B cell (primary cell): ENCODE measurements around the gene HS2ST1. TPM values are rescaled to one million over a fixed set of nuclear protein-coding genes. Genes with fewer than 3 reads are reported as not detected.

Source experiments
- ATAC-seq: fragments of 200-7000 bp; cut with Tn5 transposase; one replicate; pipeline ENCODE4 v1.10.0; 2021; ENCODE audit warnings: low read depth, mild to moderate bottlenecking, moderate number of reproducible peaks, moderate library complexity
- CTCF ChIA-PET: fragments of 350-600 bp; sonication (Branson Sonifier 250); formaldehyde crosslinking; loops from one replicate; lab custom pipeline; 2021; ENCODE audit warnings: antibody characterized with exemption, inconsistent platforms; lab: Charles Lee
- POLR2A ChIA-PET: fragments of 350-600 bp; sonication (Branson Sonifier 250); formaldehyde crosslinking; loops from one replicate; lab custom pipeline; 2021; ENCODE audit warnings: antibody characterized with exemption; lab: Charles Lee
- DNase-seq: peaks from one replicate; pipeline ENCODE4 v3.0.0; 2013
- H2AFZ ChIP-seq: 2 replicates; pipeline ENCODE4 v1.6.1; 2012; ENCODE audit warnings: mild to moderate bottlenecking, low read depth, low read length; ENCODE audit not compliant: insufficient read depth, poor library complexity, severe bottlenecking
- H3K27ac ChIP-seq, 2 donors: 1 replicate in 1 of 2; 2 replicates in 1 of 2; pipeline ENCODE4 v1.5.1; 2012 to 2013; ENCODE audit warnings: low read length in 2 of 2, mild to moderate bottlenecking in 2 of 2, moderate library complexity in 1 of 2
- H3K27me3 ChIP-seq, 4 experiments: fragments of 200-600 bp in 1 of 4; sonication (generic) in 1 of 4; replicated peaks in 1 of 4; 1 replicate in 2 of 4; 2 replicates in 2 of 4; pipeline versions ENCODE4 v1.6.1 to v1.7.0; 2013 to 2016; ENCODE audit warnings: low read length in 3 of 4, mild to moderate bottlenecking in 2 of 4, mixed read lengths in 1 of 4, moderate library complexity in 1 of 4; ENCODE audit not compliant: insufficient read depth in 4 of 4, control insufficient read depth in 3 of 4; ENCODE audit errors: control extremely low read depth in 1 of 4
- H3K36me3 ChIP-seq, 2 experiments: replicated peaks in 1 of 2; 1 replicate in 1 of 2; 2 replicates in 1 of 2; pipeline versions ENCODE4 v1.6.1 to v1.7.1; 2013; ENCODE audit warnings: low read length in 1 of 2; ENCODE audit not compliant: insufficient read depth in 2 of 2, control insufficient read depth in 1 of 2; ENCODE audit errors: control extremely low read depth in 1 of 2, extremely low read depth in 1 of 2
- H3K4me1 ChIP-seq, 2 donors: fragments of 200-600 bp in 1 of 2; sonication (generic) in 1 of 2; 1 replicate in 1 of 2; 2 replicates in 1 of 2; pipeline versions ENCODE4 v1.5.1 to v1.6.1; 2013 to 2017; ENCODE audit warnings: low read length in 2 of 2; ENCODE audit not compliant: control insufficient read depth in 2 of 2, insufficient read depth in 2 of 2
- H3K4me2 ChIP-seq: replicated peaks from 2 replicates; pipeline ENCODE3; 2012; ENCODE audit warnings: mild to moderate bottlenecking, low read depth, low read length; ENCODE audit not compliant: poor library complexity, severe bottlenecking
- H3K4me3 ChIP-seq, 5 experiments: fragments of 200-600 bp in 1 of 5; sonication (generic) in 1 of 5; 1 replicate in 3 of 5; 2 replicates in 2 of 5; pipeline versions ENCODE4 v1.5.1 to v1.7.0; 2011 to 2016; ENCODE audit warnings: low read length in 4 of 5, mild to moderate bottlenecking in 4 of 5, low read depth in 2 of 5, control low read depth in 1 of 5, moderate library complexity in 1 of 5; ENCODE audit not compliant: insufficient read depth in 1 of 5; ENCODE audit errors: control extremely low read depth in 1 of 5, extremely low read depth in 1 of 5
- H3K79me2 ChIP-seq: fragments of 200-600 bp; sonication (generic); one replicate; pipeline ENCODE4 v1.6.0; 2016; ENCODE audit warnings: low read length; ENCODE audit not compliant: control insufficient read depth, insufficient read depth
- H3K9ac ChIP-seq: fragments of 200-600 bp; sonication (generic); 2 replicates; pipeline ENCODE4 v1.6.1; 2017; ENCODE audit warnings: mild to moderate bottlenecking, low read length, moderate library complexity
- H3K9me3 ChIP-seq, 3 donors: one replicate each; pipeline versions ENCODE4 v1.6.1 to v1.7.1; 2013; ENCODE audit warnings: low read length in 2 of 3; ENCODE audit not compliant: control insufficient read depth in 2 of 3, insufficient read depth in 1 of 3; ENCODE audit errors: control extremely low read depth in 1 of 3
- H4K20me1 ChIP-seq: 2 replicates; pipeline ENCODE4 v1.6.0; 2012; ENCODE audit warnings: mild to moderate bottlenecking, low read length; ENCODE audit not compliant: insufficient read depth, control insufficient read depth, poor library complexity, severe bottlenecking
- H3K27ac Mint-ChIP-seq: one replicate; pipeline ENCODE4 v1.8.0; 2021; ENCODE audit warnings: mixed read lengths
- H3K27me3 Mint-ChIP-seq: one replicate; pipeline ENCODE4 v1.8.0; 2021; ENCODE audit warnings: mixed read lengths
- H3K4me1 Mint-ChIP-seq: one replicate; pipeline ENCODE4 v1.8.0; 2021; ENCODE audit warnings: mixed read lengths
- H3K4me3 Mint-ChIP-seq: one replicate; pipeline ENCODE4 v1.8.0; 2021; ENCODE audit warnings: mixed read lengths
- H3K9me3 Mint-ChIP-seq: one replicate; pipeline ENCODE4 v1.8.0; 2022; ENCODE audit warnings: mixed read lengths; ENCODE audit not compliant: insufficient read depth
- CTCF ChIP-seq: fragments of 200-600 bp; IDR thresholded peaks from one replicate; pipeline ENCODE4 v1.8.0; 2022; ENCODE audit warnings: antibody characterized with exemption, mild to moderate bottlenecking
- EZH2 ChIP-seq: IDR thresholded peaks from 2 replicates; pipeline ENCODE4 v1.6.1; 2012; ENCODE audit warnings: borderline replicate concordance, low read depth, mild to moderate bottlenecking, moderate library complexity, low read length; ENCODE audit not compliant: insufficient read depth, poor library complexity, severe bottlenecking
- WGBS: methylation state at CpG from one replicate; pipeline ENCODE4 v1.1.5; 2013; ENCODE audit warnings: missing lambda C conversion rate; ENCODE audit not compliant: insufficient coverage; 5-methylcytosine and 5-hydroxymethylcytosine counted together
- intact Hi-C: fragments of 100-400 bp; cut with micrococcal nuclease; formaldehyde crosslinking; loops from one replicate; pipeline ENCODE4 v1.10.0; 2022
- polyA plus RNA-seq: library from polyadenylated mRNA; depleted of rRNA; stranded (reverse); fragments of >200 nt; gene quantifications from 2 replicates; pipeline ENCODE4 v1.2.3, GENCODE V29; 2012
- total RNA-seq, 2 donors: library from RNA; stranded (reverse); fragments of 120-200 nt in 1 of 2; gene quantifications; 1 replicate in 1 of 2; 2 replicates in 1 of 2; pipeline versions ENCODE4 v1.2.3 to v1.2.4, GENCODE V29; 2013 to 2022

HS2ST1 gene
- total and polyA plus RNA-seq, 2 donors (not counting 1 experiment from before 2014, with no cell fraction given), result 3.0 to 16.9 TPM

- H2AFZ ChIP-seq, result peak within 1 kb of the TSS; percentile 92
- under 1% methylated on average over 20 of the region's 44 CpGs for WGBS
- H3K4me1 ChIP-seq, result peaks cover 31 to 35% of the 10 kb centered on the region in 2 donors
- no peak within 1 kb of the TSS for H3K27ac Mint-ChIP-seq
- no peak for TF ChIP-seq EZH2
- TF ChIP-seq CTCF, result no peak
- peaks cover 88% of the 10 kb centered on the region for H3K79me2 ChIP-seq
- H3K9me3 ChIP-seq, result no peaks in the 10 kb centered on the region
- H3K9me3 Mint-ChIP-seq, result no peaks in the 10 kb centered on the region
- peak within 1 kb of the TSS; percentile 91 to 100 (median 94) for H3K4me3 ChIP-seq
- peaks cover 8 to 16% of the 10 kb centered on the region in 2 experiments for H3K36me3 ChIP-seq
- POLR2A ChIA-PET, result interaction anchor here (0.5 to 3.5 kb wide), 7 partner anchors 32 to 420 kb away, joined by 3 to 20 read pairs (median 5); partner anchors contain the start of gene SH3GLB1
- peak; percentile 87 for ATAC-seq
- H3K27ac ChIP-seq, result peak within 1 kb of the TSS; percentile 94 to 97
- CTCF ChIA-PET, result interaction anchor here (1.0 to 4.1 kb wide), 8 partner anchors 13 to 416 kb away, joined by 3 to 38 read pairs (median 4); no protein-coding TSS in a partner anchor
- peak within 1 kb of the TSS; percentile 87 for H3K4me2 ChIP-seq
- H3K9ac ChIP-seq, result peak within 1 kb of the TSS; percentile 93
- H3K4me1 Mint-ChIP-seq, result peaks cover 48% of the 10 kb centered on the region
- no peak within 1 kb of the TSS for H3K4me3 Mint-ChIP-seq
- H3K27me3 Mint-ChIP-seq, result no peaks in the 10 kb centered on the region
- DNase-seq, result peak; percentile 100
- H4K20me1 ChIP-seq, result peaks cover 55% of the 10 kb centered on the region
- intact Hi-C loops, result loop anchor here (1.0 to 5.0 kb wide), 7 partner anchors 47 to 1977 kb away; partner anchors contain the start of genes BCL10, GTF2B, ODF2L and SH3GLB1
- H3K27me3 ChIP-seq, result no peaks in the 10 kb centered on the region
Observed at GRCh38 chr1:86913896-86914600, 387 bp upstream of the HS2ST1 start, which contains the start of gene SELENOF. TSS of gene SELENOF (minus strand) at chr1:86914126. CDS start at chr1:86914111, 15 bp downstream.
